Measurements from ENCODE around the gene ZNF492.
A peak's percentile ranks its signal among the peaks of the same experiment; 100 is the strongest.
"Not testable (repeated sequence)": the region's sequence is repeated elsewhere in the genome, so short reads cannot be mapped to it uniquely, and the experiment has no call there.

Gene ZNF492

GRCh38 chr19:22633706-22634449 is at the start of gene ZNF492:
Gene ZNF492 (plus strand): TSS chr19:22634324. CDS start chr19:22653400, 19,076 bp downstream.
- DNase-seq (ENCODE audit: low read depth), result peak; percentile 65

- no peak for DNase-seq (ENCODE audit: low read depth)
Observed at GRCh38 chr19:22595422-22595821, 38.7 kb upstream of the ZNF492 start.

- no peak for DNase-seq (ENCODE audit: low read depth)
Observed at GRCh38 chr19:22595918-22596341, 38.2 kb upstream of the ZNF492 start.

- no peak for DNase-seq (ENCODE audit: low read depth)
Observed at GRCh38 chr19:22600690-22601648, 33.2 kb upstream of the ZNF492 start.

- no peak for DNase-seq (ENCODE audit: low read depth)
Observed at GRCh38 chr19:22601906-22602630, 32.1 kb upstream of the ZNF492 start.

GRCh38 chr19:22602631-22603272 is 31.4 kb upstream of the ZNF492 start:
- no peak for DNase-seq (ENCODE audit: low read depth)

- no peak for DNase-seq (ENCODE audit: low read depth)
Observed at GRCh38 chr19:22603518-22604440, 30.3 kb upstream of the ZNF492 start.

- no peak for DNase-seq (ENCODE audit: low read depth)
Observed at GRCh38 chr19:22604571-22605274, 29.4 kb upstream of the ZNF492 start.

GRCh38 chr19:22605275-22606211 is 28.6 kb upstream of the ZNF492 start:
- no peak for DNase-seq (ENCODE audit: low read depth)

GRCh38 chr19:22606212-22606553 is 27.9 kb upstream of the ZNF492 start:
- DNase-seq (ENCODE audit: low read depth), result no peak

- DNase-seq (ENCODE audit: low read depth), result no peak
Observed at GRCh38 chr19:22606954-22607652, 27.0 kb upstream of the ZNF492 start.

GRCh38 chr19:22607653-22608430 is 26.3 kb upstream of the ZNF492 start:
- DNase-seq (ENCODE audit: low read depth), result no peak

GRCh38 chr19:22608441-22608840 is 25.7 kb upstream of the ZNF492 start:
- DNase-seq (ENCODE audit: low read depth), result no peak

GRCh38 chr19:22609630-22610029 is 24.5 kb upstream of the ZNF492 start:
- no peak for DNase-seq (ENCODE audit: low read depth)

- DNase-seq (ENCODE audit: low read depth), result no peak
Observed at GRCh38 chr19:22610121-22610520, 24.0 kb upstream of the ZNF492 start.

- no peak for DNase-seq (ENCODE audit: low read depth)
Observed at GRCh38 chr19:22612316-22612715, 21.8 kb upstream of the ZNF492 start.

- DNase-seq (ENCODE audit: low read depth), result no peak
Observed at GRCh38 chr19:22616659-22617058, 17.5 kb upstream of the ZNF492 start.

- DNase-seq (ENCODE audit: low read depth), result not testable (repeated sequence)
Observed at GRCh38 chr19:22617181-22617580, 16.9 kb upstream of the ZNF492 start.
